Measurements from ENCODE around the gene DNAJC8.

GRCh38 chr1:28159243-28159642 is 73.6 kb downstream of the DNAJC8 start:
- no peak for TF ChIP-seq CTCF (IDR thresholded peaks at IDR 0.05)
- TF ChIP-seq POLR2A (IDR thresholded peaks at IDR 0.05), result no peak

All from uterus (tissue), 2 donors.